Thyroid gland (tissue), 4 donors: Measurements from ENCODE around the gene GMEB1. TPM values are rescaled to one million over a fixed set of nuclear protein-coding genes. Genes with fewer than 3 reads are reported as not detected.
"Not testable (repeated sequence)": the region's sequence is repeated elsewhere in the genome, so short reads cannot be mapped to it uniquely, and the experiment has no call there.

Source experiments
- DNase-seq, 2 donors: peaks; one replicate each; pipeline ENCODE4 v3.0.0-alpha.2; 2019
- H3K27ac ChIP-seq, 3 donors: fragments of 200-600 bp; sonication (generic); 1 replicate in 2 of 3; 2 replicates in 1 of 3; pipeline ENCODE4 v1.5.1; 2016 to 2019; ENCODE audit warnings: mild to moderate bottlenecking in 1 of 3, moderate library complexity in 1 of 3
- H3K27me3 ChIP-seq: fragments of 200-600 bp; sonication (generic); one replicate; pipeline ENCODE4 v1.5.1; 2019
- H3K36me3 ChIP-seq, 2 donors: fragments of 200-600 bp; sonication (generic); one replicate each; pipeline ENCODE4 v1.5.1; 2016 to 2019
- H3K4me1 ChIP-seq, 2 donors: fragments of 200-600 bp; sonication (generic); one replicate each; pipeline ENCODE4 v1.5.1; 2017 to 2019
- H3K4me3 ChIP-seq, 3 donors: fragments of 200-600 bp; sonication (generic); replicated peaks in 1 of 3; 1 replicate in 2 of 3; 2 replicates in 1 of 3; pipeline ENCODE4 v1.5.1; 2016; ENCODE audit warnings: mild to moderate bottlenecking in 1 of 3
- H3K9me3 ChIP-seq: fragments of 200-600 bp; sonication (generic); one replicate; pipeline ENCODE4 v1.5.1; 2017
- CTCF ChIP-seq, 6 experiments: fragments of 200-600 bp in 3 of 6; fragments of 450-650 bp in 3 of 6; sonication (generic) in 3 of 6; IDR thresholded peaks; one replicate each; pipeline ENCODE4 v1.5.1; 2016 to 2019; ENCODE audit warnings: antibody characterized with exemption in 6 of 6, mild to moderate bottlenecking in 2 of 6, inconsistent platforms in 1 of 6, moderate library complexity in 1 of 6
- POLR2A ChIP-seq, 2 donors: fragments of 450-650 bp; IDR thresholded peaks; one replicate each; pipeline ENCODE4 v1.6.1; 2017; ENCODE audit warnings: antibody characterized with exemption in 2 of 2, mild to moderate bottlenecking in 2 of 2, moderate library complexity in 1 of 2
- WGBS, 2 donors: methylation state at CpG; one replicate each; pipeline ENCODE4 v1.1.5; 2017; 5-methylcytosine and 5-hydroxymethylcytosine counted together
- intact Hi-C: fragments of 100-400 bp; cut with DNase I; formaldehyde crosslinking; loops from one replicate; pipeline ENCODE4 v1.15.1; 2023
- total RNA-seq, 4 donors: library from RNA; depleted of rRNA; stranded (reverse); fragments of >200 nt; gene quantifications; one replicate each; pipeline ENCODE4 v1.2.3, GENCODE V29; 2016

GMEB1 gene
- total RNA-seq, 4 donors from 2014 or later, result 5.5 to 13.5 (median 11.6) TPM

- Histone ChIP-seq H3K4me1 (peaks cover 0 to 3% of the 10 kb centered on the region in 2 donors), H3K27ac (no peak overlapping the region), H3K4me3 (no peak overlapping the region), H3K36me3 (peaks cover 19 to 24% of the 10 kb centered on the region in 2 donors), H3K9me3 (no peaks in the 10 kb centered on the region), H3K27me3 (no peaks in the 10 kb centered on the region)
- DNase-seq, result no peak
- intact Hi-C loops, result no loop called here
- no peak for TF ChIP-seq POLR2A (IDR thresholded peaks at IDR 0.05)
- TF ChIP-seq CTCF (IDR thresholded peaks at IDR 0.05), result no peak
- WGBS, 2 donors, result 98 to 100% methylated on average over 2 of the region's 2 CpGs
These were observed 47.8 kb downstream of the GMEB1 start for GRCh38 chr1:28716336-28716735.

GRCh38 chr1:28718166-28718565 lies 49.6 kb downstream of the GMEB1 start:
- H3K4me3 ChIP-seq, result no peak overlapping the region
- H3K27me3 ChIP-seq, result no peaks in the 10 kb centered on the region
- H3K9me3 ChIP-seq, result no peaks in the 10 kb centered on the region
- H3K4me1 ChIP-seq, result peaks cover 0 to 3% of the 10 kb centered on the region in 2 donors
- H3K36me3 ChIP-seq, result peaks cover 10 to 12% of the 10 kb centered on the region in 2 donors
- no peak for DNase-seq
- 84 to 100% methylated on average over 1 of the region's 1 CpG for WGBS, 2 donors
- intact Hi-C loops, result no loop called here
- no peak for TF ChIP-seq POLR2A (IDR thresholded peaks at IDR 0.05)
- no peak for TF ChIP-seq CTCF (IDR thresholded peaks at IDR 0.05)
- no peak overlapping the region for H3K27ac ChIP-seq

- peak in 1 of 2 donors; percentile 7 for DNase-seq
- H3K4me3 ChIP-seq, result no peak overlapping the region
- no peaks in the 10 kb centered on the region for H3K9me3 ChIP-seq
- peaks cover 8 to 9% of the 10 kb centered on the region in 2 donors for H3K36me3 ChIP-seq
- TF ChIP-seq CTCF (IDR thresholded peaks at IDR 0.05) (peak in 1 of 6 experiments; percentile 4), POLR2A (IDR thresholded peaks at IDR 0.05) (no peak)
- peaks cover 0 to 3% of the 10 kb centered on the region in 2 donors for H3K4me1 ChIP-seq
- H3K27me3 ChIP-seq, result no peaks in the 10 kb centered on the region
- H3K27ac ChIP-seq, result no peak overlapping the region
- intact Hi-C loops, result no loop called here
- WGBS, 2 donors, result 77 to 86% methylated on average over 4 of the region's 4 CpGs
These were observed 50.2 kb downstream of the GMEB1 start for GRCh38 chr1:28718586-28719331.

GRCh38 chr1:28719332-28719619 lies 50.7 kb downstream of the GMEB1 start:
- no peaks in the 10 kb centered on the region for H3K9me3 ChIP-seq
- peaks cover 3 to 4% of the 10 kb centered on the region in 2 donors for H3K36me3 ChIP-seq
- H3K27ac ChIP-seq, result no peak overlapping the region
- TF ChIP-seq POLR2A (IDR thresholded peaks at IDR 0.05) (no peak), CTCF (IDR thresholded peaks at IDR 0.05) (no peak)
- peaks cover 0 to 3% of the 10 kb centered on the region in 2 donors for H3K4me1 ChIP-seq
- intact Hi-C loops, result no loop called here
- no peak for DNase-seq
- no peaks in the 10 kb centered on the region for H3K27me3 ChIP-seq
- H3K4me3 ChIP-seq, result no peak overlapping the region

- H3K4me1 ChIP-seq, result peaks cover 0 to 3% of the 10 kb centered on the region in 2 donors
- WGBS, 2 donors, result 66 to 81% methylated on average over 5 of the region's 5 CpGs
- H3K27me3 ChIP-seq, result no peaks in the 10 kb centered on the region
- H3K9me3 ChIP-seq, result no peaks in the 10 kb centered on the region
- no peak overlapping the region for H3K4me3 ChIP-seq
- intact Hi-C loops, result no loop called here
- H3K27ac ChIP-seq, result no peak overlapping the region
- H3K36me3 ChIP-seq, result no peaks in the 10 kb centered on the region
- DNase-seq, result no peak
- TF ChIP-seq POLR2A (IDR thresholded peaks at IDR 0.05) (no peak), CTCF (IDR thresholded peaks at IDR 0.05) (no peak)
These were observed 51.8 kb downstream of the GMEB1 start for GRCh38 chr1:28720376-28720775.

GRCh38 chr1:28721927-28722326 lies 53.3 kb downstream of the GMEB1 start:
- 95 to 96% methylated on average over 18 of the region's 18 CpGs for WGBS, 2 donors
- H3K36me3 ChIP-seq, H3K4me1 ChIP-seq, H3K27me3 ChIP-seq, H3K27ac ChIP-seq, DNase-seq, H3K4me3 ChIP-seq, H3K9me3 ChIP-seq, intact Hi-C loops: not testable (repeated sequence)

GRCh38 chr1:28725365-28725764 lies 56.8 kb downstream of the GMEB1 start:
- H3K4me3 ChIP-seq, H3K27me3 ChIP-seq, H3K27ac ChIP-seq, intact Hi-C loops, H3K4me1 ChIP-seq, DNase-seq, H3K36me3 ChIP-seq, H3K9me3 ChIP-seq: not testable (repeated sequence)
- WGBS, 2 donors, result 89 to 93% methylated on average over 5 of the region's 5 CpGs
